Cardiac muscle cell (in vitro differentiated cells and primary cell): Measurements from ENCODE around the gene IZUMO4. TPM values are rescaled to one million over a fixed set of nuclear protein-coding genes. Genes with fewer than 3 reads are reported as not detected.
A peak's percentile ranks its signal among the peaks of the same experiment; 100 is the strongest.
"Not testable (repeated sequence)": the region's sequence is repeated elsewhere in the genome, so short reads cannot be mapped to it uniquely, and the experiment has no call there.

Source experiments
- DNase-seq, 2 donors: peaks; one replicate each; pipeline versions ENCODE4 v3.0.0 to v3.0.0-alpha.2; 2010 to 2017; ENCODE audit warnings: low read depth in 1 of 2, low spot score in 1 of 2
- H3K27ac ChIP-seq: fragments of 200-600 bp; sonication (generic); 2 replicates; pipeline ENCODE4 v1.5.1; 2016
- H3K27me3 ChIP-seq: fragments of 200-600 bp; sonication (generic); 2 replicates; pipeline ENCODE4 v1.6.0; 2016; ENCODE audit warnings: control low read depth
- H3K36me3 ChIP-seq: fragments of 200-600 bp; sonication (generic); 2 replicates; pipeline ENCODE4 v1.5.1; 2016; ENCODE audit warnings: control low read depth
- H3K4me1 ChIP-seq: fragments of 200-600 bp; sonication (generic); 2 replicates; pipeline ENCODE4 v1.8.1; 2017; ENCODE audit warnings: low read depth, mild to moderate bottlenecking, mixed run types
- H3K4me3 ChIP-seq: fragments of 200-600 bp; sonication (generic); 2 replicates; pipeline ENCODE4 v1.5.1; 2016; ENCODE audit warnings: mild to moderate bottlenecking
- H3K9me3 ChIP-seq: fragments of 200-600 bp; sonication (generic); 2 replicates; pipeline ENCODE4 v1.5.1; 2017; ENCODE audit warnings: low read depth, mild to moderate bottlenecking, control low read depth
- CTCF ChIP-seq: IDR thresholded peaks from 2 replicates; pipeline ENCODE4 v1.5.1; 2012; ENCODE audit warnings: low read depth, mild to moderate bottlenecking, low read length
- polyA plus RNA-seq: library from polyadenylated mRNA; unstranded; fragments of >200 nt; fragmentation: Nextera tagmentation; extraction: Ambion mirVana; gene quantifications from 2 replicates; pipeline ENCODE4 v1.2.1, GENCODE V29; 2016
- total RNA-seq: library from RNA; depleted of rRNA; stranded (reverse); fragments of >200 nt; gene quantifications from 2 replicates; pipeline ENCODE4 v1.2.3, GENCODE V29; 2016

IZUMO4 gene
- total and polyA plus RNA-seq, 2 experiments from 2014 or later: 2.6 to 10.5 TPM

DNA sequence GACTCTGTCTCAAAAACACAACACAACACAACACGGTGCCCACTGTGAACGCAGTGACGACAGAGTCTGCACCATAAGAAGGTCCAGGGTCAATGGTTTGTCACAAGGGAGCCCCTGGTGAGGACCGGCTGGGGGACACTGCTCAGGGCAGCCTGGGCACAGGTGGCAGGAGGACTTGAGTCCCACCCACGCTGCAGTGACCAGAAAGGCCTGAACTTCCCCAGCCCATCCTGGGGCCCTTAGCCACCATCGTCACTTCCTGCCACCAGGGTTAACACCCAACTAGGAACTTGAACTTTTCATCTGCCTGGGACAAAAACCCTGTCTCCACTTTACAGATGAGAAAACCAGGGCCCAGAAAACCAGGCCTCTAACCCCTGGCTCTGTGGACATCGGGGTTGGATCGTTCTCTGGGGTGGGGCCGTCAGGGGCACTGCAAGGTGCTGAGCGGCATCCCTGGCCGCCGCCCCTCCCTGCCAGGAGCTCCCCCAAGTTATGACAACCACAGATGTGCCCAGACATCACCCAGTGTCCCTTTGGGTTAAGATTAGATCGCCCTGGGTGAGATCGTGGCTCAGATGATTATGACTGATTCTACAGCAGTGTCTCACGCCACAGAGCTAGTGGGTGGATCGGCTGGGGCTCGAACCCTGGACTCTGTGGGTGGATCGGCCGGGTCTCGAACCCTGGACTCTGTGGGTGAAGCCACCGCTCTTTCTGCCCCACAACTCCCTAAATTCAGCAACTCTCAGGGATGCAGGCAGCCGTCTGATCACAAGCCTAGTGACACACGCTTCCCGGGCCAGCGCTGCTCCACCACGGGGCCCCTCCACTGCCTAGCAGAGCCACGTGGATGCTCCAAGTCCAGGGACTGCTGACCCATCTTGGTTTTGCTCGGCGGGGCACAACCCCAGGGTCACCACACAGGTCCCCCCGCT, 14.6 kb upstream of the IZUMO4 start:
- H3K4me1 ChIP-seq: no peaks in the 10 kb centered on the region
- no peak overlapping the region for H3K27ac ChIP-seq
- no peaks in the 10 kb centered on the region for H3K27me3 ChIP-seq
- H3K4me3 ChIP-seq: no peak overlapping the region
- no peak for TF ChIP-seq CTCF
- H3K36me3 ChIP-seq: no peaks in the 10 kb centered on the region
- no peak for DNase-seq
- no peaks in the 10 kb centered on the region for H3K9me3 ChIP-seq

DNA sequence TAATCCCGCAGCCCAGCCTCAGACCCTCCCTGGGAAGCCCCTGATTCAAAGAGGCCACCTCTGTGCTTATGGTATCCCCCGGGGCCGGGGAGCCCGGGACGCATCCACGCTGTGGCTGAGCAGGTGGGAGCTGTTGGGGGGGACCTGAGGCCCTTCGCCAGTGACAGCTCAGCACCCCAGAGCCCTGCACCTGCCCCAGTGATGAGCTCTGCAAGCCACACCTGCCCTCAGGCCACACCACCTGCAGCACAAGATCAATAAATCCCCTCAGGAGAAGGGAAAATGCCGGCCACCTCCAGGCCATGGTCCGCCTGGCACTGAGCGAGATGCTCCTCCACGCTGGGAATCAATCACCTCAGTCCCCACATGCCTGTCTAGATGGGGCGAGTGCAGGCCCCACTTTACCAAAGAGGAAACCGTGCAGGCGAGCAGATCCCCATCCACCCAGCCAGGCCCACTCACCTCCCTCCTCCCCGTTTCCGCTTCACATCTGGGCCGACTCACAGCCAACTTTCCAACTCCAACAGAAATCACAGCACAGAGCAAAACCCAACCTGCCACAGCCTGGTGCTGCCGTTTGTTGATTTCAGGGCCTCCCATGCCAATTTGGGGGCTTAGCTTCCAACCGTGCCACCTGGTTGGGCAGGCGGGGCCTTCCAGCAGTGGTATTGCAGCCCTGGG, 13.4 kb upstream of the IZUMO4 start:
- H3K27ac ChIP-seq: no peak overlapping the region
- no peak for DNase-seq

DNA sequence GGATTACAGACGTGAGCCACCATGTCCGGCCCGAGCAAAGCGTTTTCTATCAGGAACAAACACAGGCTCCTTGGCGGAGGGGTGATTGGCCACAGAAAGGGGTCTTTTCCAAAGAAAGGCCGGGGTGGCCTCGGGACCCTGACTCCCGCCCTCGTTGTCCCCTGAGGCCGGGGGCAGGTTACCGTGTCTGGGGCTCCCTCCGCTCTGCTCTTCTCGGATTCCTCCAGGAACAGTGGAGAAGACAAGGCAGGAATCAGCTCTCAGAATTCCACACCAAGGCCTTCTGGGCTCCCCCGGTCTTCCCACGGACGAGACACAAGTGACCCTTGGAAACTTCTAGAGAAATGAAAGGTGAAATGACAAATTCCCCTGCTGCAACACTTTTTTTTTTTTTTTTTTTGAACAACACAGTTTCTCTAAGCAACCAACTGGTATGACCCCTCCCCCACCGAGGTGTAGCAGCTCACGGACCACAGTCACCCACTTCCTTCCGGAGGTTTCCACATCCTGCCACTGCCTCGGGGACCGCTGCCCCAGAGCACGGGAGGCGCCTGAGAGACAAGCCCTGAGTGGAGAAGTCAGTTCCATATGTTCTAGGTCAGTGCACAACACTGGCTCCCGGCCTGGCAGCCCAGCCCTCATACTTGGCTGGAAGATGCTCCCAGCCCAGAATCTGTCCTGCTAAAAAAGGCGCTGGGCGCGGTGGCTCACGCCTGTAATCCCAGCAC, 11.6 kb upstream of the IZUMO4 start:
- DNase-seq: peak in 1 of 2 donors; percentile 60
- no peak for TF ChIP-seq CTCF
- Histone ChIP-seq H3K27ac (no peak overlapping the region), H3K9me3 (no peaks in the 10 kb centered on the region), H3K4me1 (no peaks in the 10 kb centered on the region), H3K27me3 (no peaks in the 10 kb centered on the region), H3K4me3 (no peak overlapping the region), H3K36me3 (no peaks in the 10 kb centered on the region)

More for the DNA sequence above, 13.4 kb upstream of the IZUMO4 start:
- no peak overlapping the region for H3K4me3 ChIP-seq
- no peaks in the 10 kb centered on the region for H3K4me1 ChIP-seq
- no peak for TF ChIP-seq CTCF
- no peaks in the 10 kb centered on the region for H3K27me3 ChIP-seq
- no peaks in the 10 kb centered on the region for H3K9me3 ChIP-seq
- no peaks in the 10 kb centered on the region for H3K36me3 ChIP-seq

- H3K4me3 ChIP-seq, H3K4me1 ChIP-seq, H3K27ac ChIP-seq, H3K27me3 ChIP-seq, H3K9me3 ChIP-seq, H3K36me3 ChIP-seq: not testable (repeated sequence)
- DNase-seq: peak in 1 of 2 donors; percentile 61
Measured at GRCh38 chr19:2086695-2087620, 9.8 kb upstream of the IZUMO4 start.

GRCh38 chr19:2087621-2088100, 9.1 kb upstream of the IZUMO4 start:
- no peak for TF ChIP-seq CTCF
- Histone ChIP-seq H3K27ac (no peak overlapping the region), H3K4me3 (no peak overlapping the region), H3K4me1 (no peaks in the 10 kb centered on the region), H3K27me3 (no peaks in the 10 kb centered on the region), H3K36me3 (no peaks in the 10 kb centered on the region), H3K9me3 (no peaks in the 10 kb centered on the region)
- no peak for DNase-seq
